H1 (cell line): ENCODE data around the gene CLIC3. TPM values are rescaled to one million over a fixed set of nuclear protein-coding genes. Genes with fewer than 3 reads are reported as not detected.

Experiments
- CHD7 ChIP-seq: fragments of 300-600 bp; sonication (generic); IDR thresholded peaks from 2 replicates; pipeline ENCODE4 v1.7.1; 2012; ENCODE audit warnings: low read length, moderate library complexity, mild to moderate bottlenecking, inconsistent platforms; ENCODE audit not compliant: insufficient replicate concordance
- CTBP2 ChIP-seq: IDR thresholded peaks from 2 replicates; pipeline ENCODE4 v1.7.0; 2011; ENCODE audit warnings: borderline replicate concordance, mild to moderate bottlenecking, moderate library complexity, mixed read lengths, low read length; ENCODE audit not compliant: insufficient read depth, insufficient read length
- GTF2F1 ChIP-seq: IDR thresholded peaks from 2 replicates; pipeline ENCODE4 v1.6.1; 2012; ENCODE audit warnings: low read depth, low read length, improper control_type of control experiment, borderline replicate concordance
- polyA plus RNA-seq, 7 experiments: library from polyadenylated mRNA; depleted of rRNA in 3 of 7; stranded (reverse) in 5 of 7; unstranded in 2 of 7; fragments of >200 nt in 5 of 7; fragments of 200-250 nt in 2 of 7; gene quantifications; 1 replicate in 5 of 7; 2 replicates in 1 of 7; 4 replicates in 1 of 7; pipeline versions ENCODE4 v1.2.1 to v1.2.3, GENCODE V29; 2011 to 2013; ENCODE audit warnings: missing spikeins in 2 of 7, mixed read lengths in 2 of 7
- total RNA-seq: library from RNA; stranded (reverse); fragmentation: NEBNext Ultra II Directional; extraction: Animal tissue kit (Norgen Biotek cat#: 25700); gene quantifications from 2 replicates; pipeline ENCODE4 v1.2.1, GENCODE V29; 2021

Gene CLIC3
- total and polyA plus RNA-seq, 2 of the 8 experiments (the other 6 are each of a cell fraction or from before 2014, with no cell fraction given), result 0.12 TPM; not detected in 1

DNA sequence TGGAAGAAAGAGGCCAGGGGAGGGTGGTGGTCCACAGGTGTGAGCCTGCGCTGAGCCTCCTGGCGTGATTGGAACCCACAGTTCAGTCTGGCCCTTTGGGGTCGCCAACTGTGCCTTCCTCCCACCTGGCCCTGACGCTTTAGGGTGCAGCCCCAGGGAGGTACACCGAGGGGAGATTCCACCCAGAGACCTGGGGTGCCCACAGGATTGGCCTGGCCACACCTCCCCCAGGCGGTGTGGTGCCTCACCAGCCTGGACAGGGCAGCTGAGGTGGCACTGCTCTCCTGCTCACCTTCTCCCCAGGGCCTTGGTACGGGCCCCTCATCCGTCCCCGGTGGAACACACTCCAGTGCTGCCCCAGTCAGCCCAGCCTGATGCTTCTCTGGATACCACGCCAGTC, 1.0 kb upstream of the CLIC3 start (continued):
- TF ChIP-seq CHD7, result no peak
- TF ChIP-seq CTBP2, result no peak
- no peak for TF ChIP-seq GTF2F1
